HEK293 (cell line): ENCODE measurements around the gene ADAMTS17.

Experiments
- ZNF138 ChIP-seq: fragments of 450-650 bp; formaldehyde crosslinking; IDR thresholded peaks from 2 replicates; pipeline ENCODE4 v1.5.1; 2016; ENCODE audit warnings: missing biosample characterization, missing genetic modification characterization, borderline replicate concordance
- ZNF785 ChIP-seq: fragments of 450-650 bp; formaldehyde crosslinking; IDR thresholded peaks from 2 replicates; pipeline ENCODE4 v1.5.1; 2016; ENCODE audit warnings: missing biosample characterization, missing genetic modification characterization

GRCh38 chr15:100348578-100348977 lies 6.8 kb upstream of the ADAMTS17 start:
- TF ChIP-seq ZNF785 = no peak
- no peak for TF ChIP-seq ZNF138 (tag by site-specific recombination)
